ENCODE data around the gene CCR8. TPM values are rescaled to one million over a fixed set of nuclear protein-coding genes. Genes with fewer than 3 reads are reported as not detected.

Gene CCR8
- total RNA-seq, 1 experiment from 2014 or later: not detected

- ChIA-PET CTCF (interaction anchor here (1.3 kb wide), 1 partner anchor 29 kb away, joined by 4 read pairs; no protein-coding TSS in a partner anchor), POLR2A (no interaction called here), RAD21 (ENCODE audit: low non-redundant PET in 1 of 2, low total read pairs in 2 of 2, uncharacterized antibody in 2 of 2, unreplicated experiment in 2 of 2) (no interaction called here)
- intact Hi-C loops (cut with micrococcal nuclease): no loop called here
- Histone ChIP-seq H3K4me1 (ENCODE audit: control insufficient read depth in 1 of 2, insufficient read depth in 2 of 2, low read length in 2 of 2) (no peaks in the 10 kb centered on the region), H3K4me2 (ENCODE audit: low read length) (no peak overlapping the region), H3K9me2 (ENCODE audit: insufficient read depth) (no peaks in the 10 kb centered on the region), H3K27ac (ENCODE audit: low read depth, low read length) (no peak overlapping the region), H4K20me1 (ENCODE audit: insufficient read depth) (no peaks in the 10 kb centered on the region), H3K79me2 (ENCODE audit: insufficient read depth, low read length) (no peaks in the 10 kb centered on the region), H3K9ac (ENCODE audit: low read length) (no peak overlapping the region), H3K36me3 (ENCODE audit: control insufficient read depth in 1 of 2, insufficient read depth in 2 of 2, low read length in 2 of 2) (no peaks in the 10 kb centered on the region), H3K4me3 (replicated peaks in 1 of 2; ENCODE audit: low read depth in 1 of 2, low read length in 2 of 2) (no peak overlapping the region), H3K27me3 (ENCODE audit: insufficient read depth, low read length) (no peaks in the 10 kb centered on the region), H3K9me3 (ENCODE audit: control insufficient read depth in 1 of 2, insufficient read depth in 1 of 2, low read depth in 1 of 2, low read length in 2 of 2) (no peaks in the 10 kb centered on the region; a peak in 1 of 4 replicates), H2AFZ (ENCODE audit: low read depth, low read length, poor library complexity, severe bottlenecking) (no peak overlapping the region)
- TF ChIP-seq SIN3A (IDR thresholded peaks at IDR 0.05; ENCODE audit: low read depth) (no peak), JUND (IDR thresholded peaks at IDR 0.05) (no peak), EZH2phosphoT487 (IDR thresholded peaks at IDR 0.05; ENCODE audit: borderline replicate concordance) (no peak), ZFX (IDR thresholded peaks at IDR 0.05) (no peak), POLR2AphosphoS5 (IDR thresholded peaks at IDR 0.05; ENCODE audit: low read depth, low read length) (no peak), RAD21 (IDR thresholded peaks at IDR 0.05; ENCODE audit: low read depth) (no peak), ZNF274 (IDR thresholded peaks at IDR 0.05; ENCODE audit: low read depth, low read length) (no peak), ELF1 (IDR thresholded peaks at IDR 0.05; ENCODE audit: borderline replicate concordance, low read depth) (no peak), YY1 (IDR thresholded peaks at IDR 0.05; ENCODE audit: extremely low read depth, insufficient replicate concordance, low read depth, low read length) (no peak), SRF (IDR thresholded peaks at IDR 0.05; ENCODE audit: low read depth) (no peak), MAX (IDR thresholded peaks at IDR 0.05) (no peak), CTCF (IDR thresholded peaks at IDR 0.05 in 2 of 3, conservative IDR thresholded peaks at IDR 0.05 in 1 of 3; ENCODE audit: borderline replicate concordance in 1 of 3, insufficient read depth in 1 of 3, low read depth in 2 of 3, low read length in 2 of 3) (no peak), TCF7L2 (IDR thresholded peaks at IDR 0.05; ENCODE audit: borderline replicate concordance, extremely low read depth, insufficient read depth, insufficient read length) (no peak), REST (IDR thresholded peaks at IDR 0.05; ENCODE audit: low read depth) (no peak)
- BruUV-seq (replicated peaks): no TSS peak
- ATAC-seq (no peak), DNase-seq (ENCODE audit: low read depth, low spot score) (no peak)
These were observed 11.8 kb upstream of the CCR8 start for GRCh38 chr3:39317571-39318169.
